Measurements from ENCODE around the gene HBS1L. TPM values are rescaled to one million over a fixed set of nuclear protein-coding genes. Genes with fewer than 3 reads are reported as not detected.
A peak's percentile ranks its signal among the peaks of the same experiment; 100 is the strongest.

Gene HBS1L
- total RNA-seq, 4 donors from 2014 or later: 52.8 to 87.1 (median 70.7) TPM

GRCh38 chr6:135053406-135053805 lies 1.2 kb downstream of the HBS1L start:
- 36 to 47% methylated on average over 2 of the region's 2 CpGs for WGBS, 2 donors
- no peak overlapping the region for H3K27ac ChIP-seq

DNA sequence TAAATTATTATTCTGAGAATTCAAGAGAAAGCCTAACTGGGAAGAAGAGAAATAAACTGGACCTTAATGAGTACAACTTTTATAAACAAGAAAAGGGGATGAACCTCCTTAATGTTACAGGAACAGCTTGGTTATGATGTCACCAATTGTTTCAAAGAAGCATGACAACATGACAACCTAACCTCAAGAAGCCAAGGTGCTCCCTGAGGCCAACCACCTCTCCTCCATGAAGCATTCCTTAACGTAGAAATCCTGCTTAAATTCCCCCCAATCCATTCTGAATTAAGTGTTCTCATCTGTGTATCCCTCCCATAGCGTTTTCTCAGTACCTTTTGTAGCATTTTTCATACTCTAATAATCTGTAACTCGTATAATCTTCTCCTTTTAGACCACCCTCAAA lies 1.7 kb downstream of the HBS1L start:
- peaks cover 15% of the 10 kb centered on the region in 2 donors for H3K4me1 ChIP-seq
- no peaks in the 10 kb centered on the region for H3K9me3 ChIP-seq
- intact Hi-C loops (cut with DNase I): no loop called here
- H3K4me3 ChIP-seq (replicated peaks in 1 of 3): no peak overlapping the region
- H3K27ac ChIP-seq: no peak overlapping the region
- no peak for DNase-seq
- 61 to 65% methylated on average over 3 of the region's 3 CpGs for WGBS, 2 donors
- H3K27me3 ChIP-seq: no peaks in the 10 kb centered on the region
- peaks cover 0 to 7% of the 10 kb centered on the region in 2 donors for H3K36me3 ChIP-seq
- TF ChIP-seq POLR2A (IDR thresholded peaks at IDR 0.05) (no peak), CTCF (IDR thresholded peaks at IDR 0.05) (no peak)

More at GRCh38 chr6:135053406-135053805, 1.2 kb downstream of the HBS1L start:
- intact Hi-C loops (cut with DNase I): no loop called here
- no peaks in the 10 kb centered on the region for H3K9me3 ChIP-seq
- no peak for DNase-seq
- H3K4me1 ChIP-seq: peaks cover 15% of the 10 kb centered on the region in 2 donors
- H3K27me3 ChIP-seq: no peaks in the 10 kb centered on the region
- TF ChIP-seq POLR2A (IDR thresholded peaks at IDR 0.05): no peak
- TF ChIP-seq CTCF (IDR thresholded peaks at IDR 0.05): no peak
- peaks cover 0 to 7% of the 10 kb centered on the region in 2 donors for H3K36me3 ChIP-seq
- H3K4me3 ChIP-seq (replicated peaks in 1 of 3): peak overlapping the region in 1 of 3 donors; percentile 91

GRCh38 chr6:135048915-135049314 lies 5.7 kb downstream of the HBS1L start:
- peaks cover 21 to 25% of the 10 kb centered on the region in 2 donors for H3K4me1 ChIP-seq
- H3K4me3 ChIP-seq (replicated peaks in 1 of 3): no peak overlapping the region
- 94 to 98% methylated on average over 2 of the region's 2 CpGs for WGBS, 2 donors
- no peak for DNase-seq
- H3K27me3 ChIP-seq: no peaks in the 10 kb centered on the region
- intact Hi-C loops (cut with DNase I): no loop called here
- TF ChIP-seq POLR2A (IDR thresholded peaks at IDR 0.05): no peak
- TF ChIP-seq CTCF (IDR thresholded peaks at IDR 0.05): no peak
- no peaks in the 10 kb centered on the region for H3K9me3 ChIP-seq
- no peak overlapping the region for H3K27ac ChIP-seq
- peaks cover 0 to 7% of the 10 kb centered on the region in 2 donors for H3K36me3 ChIP-seq

- H3K9me3 ChIP-seq: no peaks in the 10 kb centered on the region
- intact Hi-C loops (cut with DNase I): no loop called here
- H3K4me3 ChIP-seq (replicated peaks in 1 of 3): no peak overlapping the region
- H3K27me3 ChIP-seq: no peaks in the 10 kb centered on the region
- H3K27ac ChIP-seq: no peak overlapping the region
- H3K4me1 ChIP-seq: peaks cover 11 to 17% of the 10 kb centered on the region in 2 donors
- TF ChIP-seq CTCF (IDR thresholded peaks at IDR 0.05) (no peak), POLR2A (IDR thresholded peaks at IDR 0.05) (no peak)
- WGBS, 2 donors: 89 to 93% methylated on average over 4 of the region's 4 CpGs
- peaks cover 0 to 7% of the 10 kb centered on the region in 2 donors for H3K36me3 ChIP-seq
- DNase-seq: no peak
These were observed 7.3 kb downstream of the HBS1L start for GRCh38 chr6:135047336-135047735.

GRCh38 chr6:135046912-135047311 lies 7.7 kb downstream of the HBS1L start:
- intact Hi-C loops (cut with DNase I): no loop called here
- no peak for DNase-seq
- H3K36me3 ChIP-seq: peaks cover 0 to 7% of the 10 kb centered on the region in 2 donors
- H3K9me3 ChIP-seq: no peaks in the 10 kb centered on the region
- TF ChIP-seq POLR2A (IDR thresholded peaks at IDR 0.05): no peak
- no peak for TF ChIP-seq CTCF (IDR thresholded peaks at IDR 0.05)
- H3K4me3 ChIP-seq (replicated peaks in 1 of 3): no peak overlapping the region
- no peak overlapping the region for H3K27ac ChIP-seq
- no peaks in the 10 kb centered on the region for H3K27me3 ChIP-seq
- WGBS, 2 donors: 81 to 82% methylated on average over 2 of the region's 2 CpGs
- peaks cover 11 to 17% of the 10 kb centered on the region in 2 donors for H3K4me1 ChIP-seq

Data from thyroid gland (tissue), 4 donors.